ELF-1 (cell line): Measurements from ENCODE around the gene NIPA2.

Source experiments
- DNase-seq: peaks from one replicate; pipeline ENCODE4 v3.0.0-alpha.2; 2016; ENCODE audit warnings: low read depth, low spot score

NIPA2 gene

GRCh38 chr15:22877607-22878006 is 39.1 kb downstream of the NIPA2 start:
- no peak for DNase-seq

- DNase-seq, result no peak
Observed at GRCh38 chr15:22878103-22878502, 39.6 kb downstream of the NIPA2 start.

- DNase-seq, result no peak
Observed at GRCh38 chr15:22880068-22880980, 41.9 kb downstream of the NIPA2 start.

GRCh38 chr15:22880981-22881738 is 42.7 kb downstream of the NIPA2 start:
- DNase-seq, result no peak

GRCh38 chr15:22881739-22882440 is 43.4 kb downstream of the NIPA2 start:
- no peak for DNase-seq

- DNase-seq, result no peak
Observed at GRCh38 chr15:22883196-22883595, 44.7 kb downstream of the NIPA2 start.

- no peak for DNase-seq
Observed at GRCh38 chr15:22884344-22884743, 45.9 kb downstream of the NIPA2 start.

- DNase-seq, result no peak
Observed at GRCh38 chr15:22885120-22885519, 46.7 kb downstream of the NIPA2 start.

- DNase-seq, result no peak
Observed at GRCh38 chr15:22887157-22887951, 48.9 kb downstream of the NIPA2 start.

GRCh38 chr15:22888120-22888859 is 49.8 kb downstream of the NIPA2 start:
- DNase-seq, result no peak

- no peak for DNase-seq
Observed at GRCh38 chr15:22889146-22889818, 50.8 kb downstream of the NIPA2 start.

GRCh38 chr15:22890296-22890695 is 51.8 kb downstream of the NIPA2 start:
- no peak for DNase-seq

- DNase-seq, result no peak
Observed at GRCh38 chr15:22891426-22892210, 53.2 kb downstream of the NIPA2 start.

- peak; percentile 67 for DNase-seq
Observed at GRCh38 chr15:22892333-22892732, 53.9 kb downstream of the NIPA2 start.

GRCh38 chr15:22893081-22893480 is 54.6 kb downstream of the NIPA2 start:
- DNase-seq, result no peak

GRCh38 chr15:22893881-22894280 is 55.4 kb downstream of the NIPA2 start:
- DNase-seq, result no peak

GRCh38 chr15:22895465-22896190 is 57.2 kb downstream of the NIPA2 start:
- peak; percentile 86 for DNase-seq

GRCh38 chr15:22902046-22902445 is 63.6 kb downstream of the NIPA2 start:
- DNase-seq, result no peak

- no peak for DNase-seq
Observed at GRCh38 chr15:22902578-22902977, 64.1 kb downstream of the NIPA2 start.
